Keratinocyte (primary cell): ENCODE data around the gene MBTPS2. TPM values are rescaled to one million over a fixed set of nuclear protein-coding genes. Genes with fewer than 3 reads are reported as not detected.

ENCODE experiments used
- DNase-seq: peaks from one replicate; pipeline ENCODE4 v3.0.0-alpha.2; 2011; ENCODE audit warnings: low read depth, missing footprints, low spot score
- FAIRE-seq: peaks from 2 replicates; lab custom pipeline; 2011; peaks lifted over from hg19 to GRCh38; lab: Jason Lieb, UNC
- H2AFZ ChIP-seq: 2 replicates; pipeline ENCODE4 v1.6.0; 2012; ENCODE audit warnings: low read length, control low read depth, inconsistent platforms; ENCODE audit not compliant: control insufficient read depth
- H3K27ac ChIP-seq: 2 replicates; pipeline ENCODE4 v1.5.1; 2011; ENCODE audit warnings: low read length; ENCODE audit not compliant: control insufficient read depth, insufficient read depth
- H3K27me3 ChIP-seq: 3 replicates; pipeline ENCODE4 v1.6.0; 2011; ENCODE audit warnings: low read length; ENCODE audit not compliant: control insufficient read depth, insufficient read depth; ENCODE audit errors: extremely low read depth
- H3K36me3 ChIP-seq, 2 experiments: 2 replicates in 1 of 2; 3 replicates in 1 of 2; pipeline ENCODE4 v1.5.1; 2011; ENCODE audit warnings: low read length in 2 of 2, mild to moderate bottlenecking in 1 of 2; ENCODE audit not compliant: control insufficient read depth in 2 of 2, insufficient read depth in 2 of 2; ENCODE audit errors: extremely low read depth in 1 of 2
- H3K4me1 ChIP-seq: 3 replicates; pipeline ENCODE4 v1.5.1; 2011; ENCODE audit warnings: low read length; ENCODE audit not compliant: control insufficient read depth, insufficient read depth; ENCODE audit errors: extremely low read depth
- H3K4me2 ChIP-seq: 3 replicates; pipeline ENCODE4 v1.6.0; 2011; ENCODE audit warnings: low read depth, low read length; ENCODE audit not compliant: control insufficient read depth, insufficient read depth; ENCODE audit errors: extremely low read depth
- H3K4me3 ChIP-seq, 3 experiments: fragments of 200-600 bp in 1 of 3; sonication (generic) in 1 of 3; 2 replicates in 2 of 3; 3 replicates in 1 of 3; pipeline ENCODE4 v1.5.1; 2011 to 2016; ENCODE audit warnings: low read length in 3 of 3, mild to moderate bottlenecking in 3 of 3, control low read depth in 2 of 3, inconsistent platforms in 1 of 3, low read depth in 1 of 3, mixed read lengths in 1 of 3, mixed run types in 1 of 3, moderate library complexity in 1 of 3; ENCODE audit not compliant: control insufficient read depth in 2 of 3, insufficient read depth in 2 of 3; ENCODE audit errors: extremely low read depth in 1 of 3
- H3K79me2 ChIP-seq: 2 replicates; pipeline ENCODE4 v1.6.0; 2012; ENCODE audit warnings: low read length; ENCODE audit not compliant: control insufficient read depth, insufficient read depth
- H3K9ac ChIP-seq: 3 replicates; pipeline ENCODE4 v1.6.0; 2011; ENCODE audit warnings: low read length; ENCODE audit not compliant: control insufficient read depth, insufficient read depth; ENCODE audit errors: extremely low read depth
- H3K9me1 ChIP-seq: 3 replicates; pipeline ENCODE4 v1.6.0; 2011; ENCODE audit warnings: low read length; ENCODE audit not compliant: control insufficient read depth, insufficient read depth; ENCODE audit errors: extremely low read depth
- H3K9me3 ChIP-seq: 2 replicates; pipeline ENCODE4 v1.5.1; 2012; ENCODE audit warnings: low read depth, low read length; ENCODE audit not compliant: control insufficient read depth
- H4K20me1 ChIP-seq: 3 replicates; pipeline ENCODE4 v1.6.0; 2011; ENCODE audit warnings: low read length; ENCODE audit not compliant: control insufficient read depth, insufficient read depth; ENCODE audit errors: extremely low read depth
- CTCF ChIP-seq, 3 experiments: IDR thresholded peaks in 1 of 3; conservative IDR thresholded peaks in 1 of 3; optimal IDR thresholded peaks in 1 of 3; 2 replicates in 2 of 3; 3 replicates in 1 of 3; pipeline versions ENCODE3 to v1.5.1; 2011; ENCODE audit warnings: low read length in 3 of 3, mild to moderate bottlenecking in 3 of 3, moderate library complexity in 2 of 3, control low read depth in 1 of 3, inconsistent platforms in 1 of 3; ENCODE audit not compliant: insufficient read depth in 2 of 3; ENCODE audit errors: extremely low read depth in 1 of 3
- EZH2 ChIP-seq: IDR thresholded peaks from one replicate; pipeline ENCODE4 v1.6.1; 2012; ENCODE audit warnings: inconsistent platforms, mild to moderate bottlenecking, low read length, moderate library complexity
- dilution Hi-C: fragments of 300-500 bp; cut with MboI; formaldehyde crosslinking; loops from one replicate; pipeline ENCODE4 v1.7.0; 2020; ENCODE audit warnings: low sequenced_read_pairs; ENCODE audit not compliant: extremely low pct_ligation_motif_present
- polyA plus RNA-seq, 5 experiments: library from polyadenylated mRNA; depleted of rRNA in 3 of 5; stranded (reverse) in 3 of 5; stranded (forward) in 1 of 5; unstranded in 1 of 5; fragments of >200 nt; gene quantifications; 1 replicate in 1 of 5; 2 replicates in 3 of 5; 3 replicates in 1 of 5; pipeline versions ENCODE4 v1.2.1 to v1.2.3, GENCODE V29; 2011 to 2012; ENCODE audit warnings: missing spikeins in 2 of 5, low read depth in 1 of 5, low replicate concordance in 1 of 5

Gene MBTPS2
- polyA plus RNA-seq, 1 donor (not counting 4 experiments of a cell fraction or from before 2014, with no cell fraction given), result 15.7 TPM

DNA sequence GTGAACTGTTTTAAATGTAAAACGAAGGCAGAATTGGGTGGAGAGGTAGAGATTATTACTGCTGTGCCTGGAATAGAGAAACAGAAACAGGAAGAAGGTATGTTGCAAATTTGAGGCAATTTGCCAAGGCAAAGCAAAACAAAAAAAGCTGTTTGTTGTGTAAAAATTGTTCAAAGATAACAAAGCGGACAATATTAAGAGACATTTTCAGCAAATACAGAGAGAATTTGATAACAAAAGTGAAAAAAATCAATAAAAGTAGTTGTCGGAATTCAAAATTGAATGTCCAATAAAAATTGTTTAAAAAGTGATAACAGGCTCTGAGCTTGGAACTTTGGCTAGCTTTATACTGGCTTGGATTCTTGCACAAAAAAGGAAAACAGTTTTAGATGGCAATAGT lies 86.7 kb downstream of the MBTPS2 start:
- no peaks in the 10 kb centered on the region for H4K20me1 ChIP-seq
- H3K36me3 ChIP-seq, result no peaks in the 10 kb centered on the region
- TF ChIP-seq EZH2, result no peak
- no peak for FAIRE-seq
- peaks cover 24% of the 10 kb centered on the region for H3K4me1 ChIP-seq
- H3K9me1 ChIP-seq, result no peaks in the 10 kb centered on the region
- peak overlapping the region; percentile 82 for H3K4me2 ChIP-seq
- DNase-seq, result no peak
- H3K27ac ChIP-seq, result peak overlapping the region; percentile 89
- no peaks in the 10 kb centered on the region for H3K27me3 ChIP-seq
- no peaks in the 10 kb centered on the region for H3K79me2 ChIP-seq
- H3K9ac ChIP-seq, result peak overlapping the region; percentile 36
- peak overlapping the region in 1 of 3 experiments; percentile 1 for H3K4me3 ChIP-seq
- H2AFZ ChIP-seq, result no peak overlapping the region
- H3K9me3 ChIP-seq, result no peaks in the 10 kb centered on the region
- dilution Hi-C loops, result no loop called here

- DNase-seq (peak; percentile 90), FAIRE-seq (peak; percentile 96)
- peak overlapping the region; percentile 53 for H2AFZ ChIP-seq
- H3K9me1 ChIP-seq, result no peaks in the 10 kb centered on the region
- H3K4me2 ChIP-seq, result peak overlapping the region; percentile 82
- dilution Hi-C loops, result no loop called here
- no peaks in the 10 kb centered on the region for H3K9me3 ChIP-seq
- H3K27me3 ChIP-seq, result no peaks in the 10 kb centered on the region
- H3K79me2 ChIP-seq, result no peaks in the 10 kb centered on the region
- H4K20me1 ChIP-seq, result no peaks in the 10 kb centered on the region
- no peaks in the 10 kb centered on the region for H3K36me3 ChIP-seq
- H3K27ac ChIP-seq, result peak overlapping the region; percentile 89
- peak overlapping the region; percentile 53 for H3K9ac ChIP-seq
- H3K4me1 ChIP-seq, result peaks cover 24% of the 10 kb centered on the region
- no peak overlapping the region for H3K4me3 ChIP-seq
- TF ChIP-seq EZH2, result no peak
- TF ChIP-seq CTCF (optimal IDR thresholded peaks at IDR 0.05 in 1 of 3, IDR thresholded peaks at IDR 0.05 in 1 of 3, conservative IDR thresholded peaks at IDR 0.05 in 1 of 3; ENCODE audit: extremely low read depth in 1 of 3, insufficient read depth in 2 of 3, low read length in 3 of 3), result no peak
Observed at GRCh38 chrX:21926527-21927278, 87.3 kb downstream of the MBTPS2 start.
